ENCODE measurements around the gene ZNF837.

- TF ChIP-seq USF2 (IDR thresholded peaks at IDR 0.05) = no peak
- TF ChIP-seq, protein P1, sequence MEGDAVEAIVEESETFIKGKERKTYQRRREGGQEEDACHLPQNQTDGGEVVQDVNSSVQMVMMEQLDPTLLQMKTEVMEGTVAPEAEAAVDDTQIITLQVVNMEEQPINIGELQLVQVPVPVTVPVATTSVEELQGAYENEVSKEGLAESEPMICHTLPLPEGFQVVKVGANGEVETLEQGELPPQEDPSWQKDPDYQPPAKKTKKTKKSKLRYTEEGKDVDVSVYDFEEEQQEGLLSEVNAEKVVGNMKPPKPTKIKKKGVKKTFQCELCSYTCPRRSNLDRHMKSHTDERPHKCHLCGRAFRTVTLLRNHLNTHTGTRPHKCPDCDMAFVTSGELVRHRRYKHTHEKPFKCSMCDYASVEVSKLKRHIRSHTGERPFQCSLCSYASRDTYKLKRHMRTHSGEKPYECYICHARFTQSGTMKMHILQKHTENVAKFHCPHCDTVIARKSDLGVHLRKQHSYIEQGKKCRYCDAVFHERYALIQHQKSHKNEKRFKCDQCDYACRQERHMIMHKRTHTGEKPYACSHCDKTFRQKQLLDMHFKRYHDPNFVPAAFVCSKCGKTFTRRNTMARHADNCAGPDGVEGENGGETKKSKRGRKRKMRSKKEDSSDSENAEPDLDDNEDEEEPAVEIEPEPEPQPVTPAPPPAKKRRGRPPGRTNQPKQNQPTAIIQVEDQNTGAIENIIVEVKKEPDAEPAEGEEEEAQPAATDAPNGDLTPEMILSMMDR (IDR thresholded peaks at IDR 0.05) = no peak
- no peak for TF ChIP-seq ESRRA (IDR thresholded peaks at IDR 0.05; ENCODE audit: borderline replicate concordance, low read length)
Observed at GRCh38 chr19:58353717-58354477, 26.9 kb downstream of the ZNF837 start.
